NCI-H226 (cell line): ENCODE results near the gene INO80B.
"Not testable (repeated sequence)": the region's sequence is repeated elsewhere in the genome, so short reads cannot be mapped to it uniquely, and the experiment has no call there.

ENCODE experiments used
- DNase-seq: peaks from one replicate; pipeline ENCODE4 v3.0.0-alpha.2; 2015

INO80B gene

GRCh38 chr2:74426181-74426758, 28.6 kb upstream of the INO80B start:
- DNase-seq, result no peak

DNA sequence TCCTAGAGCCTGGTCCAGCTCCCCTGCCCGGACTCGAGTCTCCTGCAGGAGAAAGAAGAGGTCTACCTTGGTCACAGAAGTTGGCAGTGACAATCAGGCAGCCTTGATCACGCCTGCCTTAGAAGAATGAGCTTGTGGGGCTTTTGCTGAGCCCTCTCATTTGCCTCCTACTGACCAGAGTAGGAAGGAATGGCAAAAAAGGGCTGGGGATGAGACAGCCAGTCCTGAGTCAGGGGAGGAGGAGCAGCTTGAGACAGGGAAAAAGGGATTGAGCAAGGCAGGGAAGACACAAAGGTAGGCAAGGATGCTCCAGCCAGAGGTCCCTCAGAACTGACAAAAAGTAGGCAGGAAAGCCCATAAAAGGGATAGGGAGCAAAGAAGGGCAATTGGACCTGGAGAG, 27.3 kb upstream of the INO80B start:
- DNase-seq, result peak; percentile 42

DNA sequence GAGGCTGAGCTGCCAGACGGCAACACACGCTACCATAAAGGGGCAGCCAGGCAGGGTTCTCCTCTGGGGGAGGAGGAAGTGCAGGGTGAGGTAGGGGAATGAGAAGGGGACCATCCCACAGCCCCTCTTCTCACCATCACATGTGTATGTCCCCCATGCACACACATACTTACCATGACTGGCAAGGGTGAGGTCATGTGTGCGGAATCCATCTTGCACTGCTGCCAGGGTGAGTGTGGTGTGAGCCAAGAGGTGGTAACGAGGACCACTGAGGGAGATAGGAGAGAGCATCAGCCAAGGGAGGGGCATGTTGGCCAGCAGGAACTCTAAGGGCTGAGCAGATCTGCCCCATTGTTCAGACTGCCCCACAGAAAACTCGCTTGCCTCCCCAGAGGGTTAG, 26.2 kb upstream of the INO80B start:
- DNase-seq, result peak; percentile 28

DNA sequence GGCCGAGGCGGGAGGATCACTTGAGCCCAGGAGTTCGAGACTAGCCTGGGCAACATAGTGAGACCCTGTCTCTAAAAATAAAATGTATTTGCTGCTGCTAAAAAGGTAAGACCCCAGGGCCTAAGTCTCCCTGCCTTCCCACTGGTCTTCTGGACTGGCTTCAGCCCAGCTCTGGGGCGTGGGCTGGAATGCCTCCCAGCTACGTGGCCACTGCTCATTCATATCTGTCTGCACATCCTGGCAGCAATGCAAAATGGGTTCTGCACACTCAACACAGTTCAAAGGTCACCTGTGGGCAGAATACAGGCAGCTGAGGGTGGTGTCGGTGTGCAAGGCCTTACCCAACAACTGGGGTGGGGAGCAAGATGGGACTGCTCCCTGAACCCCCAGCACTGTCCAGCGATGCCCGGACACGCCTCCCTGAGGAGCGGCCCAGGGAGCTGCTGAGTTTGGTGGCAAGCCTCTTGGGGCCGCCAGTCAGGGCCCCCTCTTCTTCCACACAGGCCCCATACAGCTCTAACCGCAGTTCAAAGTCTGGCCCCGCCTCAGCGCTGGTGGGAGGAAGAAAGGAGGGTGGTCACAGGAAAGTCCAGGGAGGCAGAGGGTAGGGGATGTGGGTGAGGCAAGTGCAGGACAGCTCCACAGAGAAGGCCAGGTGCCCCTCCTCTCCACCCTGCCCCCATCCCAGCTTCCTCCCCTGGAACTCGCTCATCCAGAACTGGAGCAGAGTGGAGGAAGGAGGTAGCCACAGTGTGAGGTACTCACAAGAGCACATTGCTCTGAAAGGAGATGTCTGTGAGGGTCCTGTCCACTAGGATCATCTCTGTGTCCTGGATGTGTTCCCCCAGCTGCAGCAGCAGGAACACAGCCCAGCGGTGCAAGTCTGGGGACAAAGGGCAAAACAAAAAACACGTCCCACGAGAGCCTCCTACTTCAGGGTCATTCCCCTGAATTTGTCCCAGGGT, 25.1 kb upstream of the INO80B start:
- peak; percentile 28 for DNase-seq

DNA sequence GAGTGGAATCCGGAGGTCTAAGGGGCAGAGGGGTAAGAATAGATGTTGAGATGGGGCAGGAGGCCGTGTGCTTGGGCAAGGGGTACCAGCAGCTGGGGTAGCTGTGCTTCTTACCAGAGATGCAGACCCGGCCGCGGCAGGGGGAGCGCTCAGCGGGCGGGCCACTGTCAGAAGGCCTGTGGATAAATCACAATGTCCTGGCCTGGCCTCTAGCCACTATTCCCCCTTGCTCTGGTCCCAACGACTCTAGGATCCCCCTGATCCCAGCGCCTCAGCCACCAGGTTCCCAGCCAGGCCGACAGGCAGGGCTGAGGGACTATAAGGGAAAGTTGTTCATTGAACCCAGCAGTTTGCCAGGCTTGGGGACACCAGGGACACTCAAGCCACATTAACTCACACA, 24.4 kb upstream of the INO80B start:
- no peak for DNase-seq

GRCh38 chr2:74436111-74436805, 18.6 kb upstream of the INO80B start:
- no peak for DNase-seq

DNA sequence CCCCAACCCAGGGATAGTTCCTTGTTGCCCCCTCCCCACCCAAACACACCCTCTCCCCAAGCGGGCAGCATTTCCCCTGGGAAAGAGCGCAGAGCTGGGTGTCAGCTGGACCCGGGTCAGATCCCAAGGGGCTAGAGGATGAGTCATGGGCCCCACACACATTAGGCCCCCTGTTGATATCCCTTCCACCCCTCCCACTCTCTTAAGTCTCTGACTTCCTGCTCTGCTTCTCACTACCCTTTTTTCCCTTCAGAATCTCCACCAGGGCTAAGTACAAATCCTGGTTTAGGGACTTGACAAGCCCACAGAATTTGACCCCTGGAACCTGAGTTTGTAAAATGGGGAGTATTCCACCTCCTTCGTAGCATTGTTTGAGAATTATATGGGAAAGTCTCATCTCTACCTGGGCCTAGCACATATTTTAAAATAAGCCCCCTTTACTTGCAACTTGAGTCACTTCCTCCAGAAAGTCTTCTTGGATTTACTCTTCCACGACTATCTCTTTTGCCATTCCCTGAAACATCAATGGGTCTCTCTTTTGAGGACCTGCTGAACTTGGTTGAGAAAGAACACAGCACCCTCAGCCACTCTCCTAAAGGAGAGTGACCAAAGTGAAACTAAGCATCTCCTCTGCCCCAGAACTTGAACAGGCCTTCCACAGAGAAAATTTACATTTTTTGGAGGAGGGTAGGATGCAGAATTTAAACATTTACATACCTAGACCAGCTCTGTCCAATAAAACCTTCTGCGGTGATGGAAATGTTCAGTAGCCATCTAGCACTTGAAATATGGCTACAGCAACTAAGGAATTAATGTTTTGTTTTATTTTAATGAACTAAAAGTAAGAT, 17.8 kb upstream of the INO80B start:
- no peak for DNase-seq

DNA sequence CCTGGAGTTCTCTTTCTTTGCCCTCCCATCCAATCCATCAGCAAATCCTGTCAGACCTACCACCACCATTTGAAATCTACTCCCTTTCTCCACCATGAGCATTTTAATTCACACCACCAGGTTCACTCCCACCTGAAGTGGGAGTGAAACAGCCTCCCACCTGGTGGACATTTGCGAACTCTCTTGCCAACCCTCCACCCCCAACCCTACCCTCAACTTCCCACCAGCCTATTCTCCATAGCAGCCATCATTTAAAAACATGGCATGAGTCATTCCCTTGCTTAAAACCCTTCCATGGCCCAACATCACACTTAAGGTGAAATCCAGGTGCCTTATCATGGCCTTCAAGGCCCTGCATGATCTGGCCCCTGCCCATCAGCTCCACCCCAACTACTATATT, 16.6 kb upstream of the INO80B start:
- no peak for DNase-seq

DNA sequence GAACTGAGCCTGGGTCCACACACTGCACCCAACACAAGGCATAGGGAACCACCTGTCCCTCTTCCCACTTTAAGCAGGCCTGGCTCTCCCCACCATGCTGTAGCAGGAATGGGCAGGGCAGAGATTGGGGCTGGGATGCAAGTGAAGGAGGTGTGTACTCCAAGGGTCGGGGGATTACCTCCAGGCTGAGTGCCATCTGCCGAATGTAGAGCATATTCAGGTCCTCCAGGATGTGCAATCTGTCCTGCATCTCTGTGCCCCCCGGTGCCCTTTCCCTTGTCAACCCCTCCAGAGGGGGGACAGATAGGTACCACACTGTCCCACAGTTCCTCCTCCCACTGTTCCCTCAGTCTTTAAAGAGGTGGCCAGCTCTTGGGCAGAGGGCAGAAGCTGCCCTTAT, 15.5 kb upstream of the INO80B start:
- no peak for DNase-seq

GRCh38 chr2:74439803-74440377, 15.0 kb upstream of the INO80B start:
- no peak for DNase-seq

GRCh38 chr2:74440378-74441169, 14.3 kb upstream of the INO80B start:
- no peak for DNase-seq

DNA sequence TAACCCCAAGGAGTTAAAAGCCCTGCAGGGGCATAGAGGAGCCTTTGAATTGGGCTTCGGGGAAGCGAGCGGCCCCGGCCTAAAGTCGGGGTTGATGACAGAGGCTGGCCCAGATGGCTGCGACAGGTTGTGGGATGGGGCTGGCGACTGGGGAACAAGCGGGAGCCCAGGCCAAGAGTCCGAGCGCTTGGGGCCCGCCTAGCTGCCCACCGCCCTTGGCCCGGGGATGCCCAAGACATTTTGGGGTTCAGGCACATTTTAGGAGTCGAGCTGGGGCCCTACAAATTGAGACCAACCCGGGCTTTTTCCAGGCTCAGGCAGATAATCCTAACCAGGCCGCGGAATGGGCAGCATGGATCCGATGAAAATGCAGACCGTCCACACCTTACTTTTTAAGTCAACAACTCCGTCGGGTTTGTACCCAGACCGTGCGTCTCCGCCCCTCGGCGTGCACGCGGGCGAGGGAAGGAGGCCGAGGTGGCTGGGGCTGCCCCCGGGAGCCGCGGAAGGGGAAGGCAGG, 13.7 kb upstream of the INO80B start:
- no peak for DNase-seq

GRCh38 chr2:74441690-74442482, 13.0 kb upstream of the INO80B start, which contains the start of gene RTKN:
TSS of gene RTKN (minus strand) at chr2:74441937. CDS start at chr2:74441816, 121 bp downstream.
- DNase-seq, result no peak

DNA sequence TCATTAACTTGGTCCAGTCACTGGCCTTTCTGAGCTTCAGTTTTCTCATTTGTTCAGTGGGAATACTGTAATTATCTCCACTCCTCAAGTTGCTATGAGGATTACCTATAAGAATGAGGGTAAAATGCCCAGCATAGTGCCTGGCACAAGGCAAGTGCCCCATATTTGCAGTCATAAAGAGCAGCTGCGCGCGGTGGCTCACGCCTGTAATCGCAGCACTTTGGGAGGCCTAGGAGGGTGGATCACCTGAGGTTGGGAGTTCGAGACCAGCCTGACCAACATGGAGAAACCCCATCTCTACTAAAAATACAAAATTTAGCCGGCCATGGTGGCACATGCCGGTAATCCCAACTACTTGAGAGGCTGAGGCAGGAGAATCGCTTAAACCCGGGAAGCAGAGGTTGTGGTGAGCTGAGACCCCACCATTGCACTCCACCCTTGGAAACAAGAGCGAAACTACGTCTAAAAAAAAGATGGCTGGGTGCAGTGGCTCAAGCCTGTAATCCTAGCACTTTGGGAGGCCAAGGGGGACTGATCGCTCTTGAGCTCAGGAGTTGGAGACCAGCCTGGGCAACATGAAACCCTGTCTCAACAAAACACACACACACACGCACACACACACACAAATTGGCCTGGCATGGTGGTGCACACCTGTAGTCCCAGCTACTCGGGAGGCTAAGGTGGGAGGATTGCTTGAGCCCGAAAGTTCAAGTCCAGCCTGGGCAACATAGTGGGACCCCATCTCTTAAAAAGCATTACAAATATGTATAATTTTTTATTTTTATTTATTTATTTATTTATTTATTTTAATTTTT, 12.2 kb upstream of the INO80B start:
- not testable (repeated sequence) for DNase-seq

DNA sequence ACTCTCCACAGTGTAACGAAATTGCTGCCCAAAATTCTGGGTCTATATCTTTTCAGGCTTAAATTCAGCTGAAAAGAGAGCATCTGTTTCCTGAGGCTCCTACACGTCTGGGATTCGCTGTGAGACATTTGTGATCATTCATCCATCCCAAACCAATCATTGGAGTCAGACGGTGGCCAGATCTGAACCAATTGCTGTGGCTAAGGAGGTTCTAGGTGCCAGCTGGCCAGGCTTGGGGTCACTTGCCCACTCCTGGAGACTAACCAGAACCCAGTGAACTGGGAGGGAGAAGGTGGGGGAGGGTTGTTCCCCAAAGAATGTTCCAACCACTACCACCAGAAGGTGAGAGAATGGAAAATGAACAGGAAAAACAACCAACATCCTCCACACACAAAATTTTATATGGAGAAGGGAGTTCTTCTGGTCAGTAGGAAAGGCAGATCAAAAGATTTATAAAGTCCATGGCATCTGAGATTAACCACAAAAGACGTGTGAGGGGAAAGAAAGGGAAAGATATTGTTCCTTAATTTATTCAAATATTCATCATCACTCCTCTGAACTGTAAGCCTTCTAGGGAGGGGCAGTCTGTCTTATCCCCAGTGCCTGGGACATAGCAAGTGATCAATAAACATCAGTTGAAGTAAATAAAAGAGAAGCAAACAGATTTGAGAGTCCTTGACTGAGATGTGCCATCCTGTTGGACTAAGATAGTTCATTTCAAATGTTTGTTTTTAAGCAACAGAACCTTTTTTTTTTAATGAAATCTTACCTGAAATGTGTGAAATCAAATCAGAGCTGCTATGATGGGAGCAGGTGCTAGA, 10.2 kb upstream of the INO80B start:
- DNase-seq, result no peak

GRCh38 chr2:74447230-74447999, 7.5 kb upstream of the INO80B start:
- DNase-seq, result no peak

GRCh38 chr2:74448771-74449170, 6.1 kb upstream of the INO80B start:
- DNase-seq, result no peak
